ENCODE measurements around the gene ACYP1. TPM values are rescaled to one million over a fixed set of nuclear protein-coding genes. Genes with fewer than 3 reads are reported as not detected.

Gene ACYP1
- total and polyA plus RNA-seq, 2 of the 13 experiments (the other 11 are each of a cell fraction or from before 2014, with no cell fraction given): 9.7 to 22.4 TPM

DNA sequence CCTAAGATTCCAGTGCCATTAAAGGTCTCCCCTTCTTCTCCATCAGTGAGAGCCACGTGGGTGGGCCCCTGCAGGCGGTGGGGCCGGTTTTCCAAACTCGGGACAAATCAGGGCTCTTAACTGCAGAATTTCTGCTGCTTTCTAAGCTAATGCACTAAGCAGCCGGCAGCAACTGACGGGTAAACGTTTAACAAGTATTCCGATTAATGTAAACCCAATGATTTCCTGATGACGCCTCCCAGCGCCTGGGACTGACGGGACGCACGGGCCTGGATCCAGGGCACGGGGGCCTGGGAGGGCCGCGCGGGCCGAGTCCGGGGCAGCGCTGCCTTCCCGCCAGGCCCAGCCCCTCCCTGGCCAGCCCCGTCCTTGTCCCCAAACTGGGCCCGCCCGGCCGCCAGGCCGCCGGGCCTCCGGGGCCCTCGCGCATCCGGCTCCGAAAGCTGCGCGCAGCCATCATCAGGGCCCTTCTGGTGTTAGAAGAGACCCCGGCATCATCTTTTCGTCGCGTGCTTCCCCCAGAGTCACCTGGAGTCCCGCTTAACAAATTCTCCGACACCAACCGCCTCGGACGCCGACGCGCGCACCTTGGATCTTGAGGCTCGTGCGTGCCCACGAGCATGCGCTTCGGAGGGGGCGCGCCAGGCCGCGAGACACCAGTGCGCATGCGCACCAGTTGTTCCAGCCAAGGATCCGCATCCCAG is 12.8 kb downstream of the ACYP1 start, which contains the start of gene MLH3 (continued):
- TF ChIP-seq, protein P1, sequence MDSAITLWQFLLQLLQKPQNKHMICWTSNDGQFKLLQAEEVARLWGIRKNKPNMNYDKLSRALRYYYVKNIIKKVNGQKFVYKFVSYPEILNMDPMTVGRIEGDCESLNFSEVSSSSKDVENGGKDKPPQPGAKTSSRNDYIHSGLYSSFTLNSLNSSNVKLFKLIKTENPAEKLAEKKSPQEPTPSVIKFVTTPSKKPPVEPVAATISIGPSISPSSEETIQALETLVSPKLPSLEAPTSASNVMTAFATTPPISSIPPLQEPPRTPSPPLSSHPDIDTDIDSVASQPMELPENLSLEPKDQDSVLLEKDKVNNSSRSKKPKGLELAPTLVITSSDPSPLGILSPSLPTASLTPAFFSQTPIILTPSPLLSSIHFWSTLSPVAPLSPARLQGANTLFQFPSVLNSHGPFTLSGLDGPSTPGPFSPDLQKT (CRISPR knock-in tag; IDR thresholded peaks at IDR 0.05; ENCODE audit: borderline replicate concordance): peak; percentile 70; the same call in 1 of the 2 replicates
- TF ChIP-seq ZNF550 (CRISPR knock-in tag; IDR thresholded peaks at IDR 0.05; ENCODE audit: borderline replicate concordance) (peak; percentile 90; the same call in 1 of the 2 replicates), TSC22D2 (CRISPR knock-in tag; IDR thresholded peaks at IDR 0.05; ENCODE audit: borderline replicate concordance) (no peak), PHB2 (IDR thresholded peaks at IDR 0.05; ENCODE audit: partially characterized antibody) (no peak), REL (CRISPR knock-in tag; conservative IDR thresholded peaks at IDR 0.05) (no peak), EP300 (IDR thresholded peaks at IDR 0.05; ENCODE audit: low read depth in 2 of 2, low read length in 2 of 2) (peak in 1 of 2 experiments; percentile 31; a peak in 1 of 4 replicates), EP300 (CRISPR knock-in tag; IDR thresholded peaks at IDR 0.05; ENCODE audit: borderline replicate concordance) (no peak), ZNF121 (CRISPR knock-in tag; IDR thresholded peaks at IDR 0.05) (no peak), KMT2A (CRISPR knock-in tag; IDR thresholded peaks at IDR 0.05) (peak; percentile 54; the same call in 1 of the 2 replicates), BRD4 (CRISPR knock-in tag; IDR thresholded peaks at IDR 0.05) (no peak), POLR2G (IDR thresholded peaks at IDR 0.05; ENCODE audit: low read depth, low read length) (peak; percentile 87), RFXAP (CRISPR knock-in tag; IDR thresholded peaks at IDR 0.05; ENCODE audit: borderline replicate concordance) (no peak; the same call in none of the 2 replicates), MZF1 (CRISPR knock-in tag; IDR thresholded peaks at IDR 0.05; ENCODE audit: borderline replicate concordance) (no peak), SRSF1 (optimal IDR thresholded peaks at IDR 0.05; ENCODE audit: low read depth, low read length) (no peak), GFI1 (CRISPR knock-in tag; IDR thresholded peaks at IDR 0.05; ENCODE audit: borderline replicate concordance) (peak; percentile 45; the same call in 1 of the 2 replicates), TBX3 (IDR thresholded peaks at IDR 0.05; ENCODE audit: borderline replicate concordance) (no peak), MEF2D (CRISPR knock-in tag; IDR thresholded peaks at IDR 0.05) (no peak), ZNF136 (CRISPR knock-in tag; IDR thresholded peaks at IDR 0.05; ENCODE audit: low read depth) (no peak)
- TF ChIP-seq, protein P2, sequence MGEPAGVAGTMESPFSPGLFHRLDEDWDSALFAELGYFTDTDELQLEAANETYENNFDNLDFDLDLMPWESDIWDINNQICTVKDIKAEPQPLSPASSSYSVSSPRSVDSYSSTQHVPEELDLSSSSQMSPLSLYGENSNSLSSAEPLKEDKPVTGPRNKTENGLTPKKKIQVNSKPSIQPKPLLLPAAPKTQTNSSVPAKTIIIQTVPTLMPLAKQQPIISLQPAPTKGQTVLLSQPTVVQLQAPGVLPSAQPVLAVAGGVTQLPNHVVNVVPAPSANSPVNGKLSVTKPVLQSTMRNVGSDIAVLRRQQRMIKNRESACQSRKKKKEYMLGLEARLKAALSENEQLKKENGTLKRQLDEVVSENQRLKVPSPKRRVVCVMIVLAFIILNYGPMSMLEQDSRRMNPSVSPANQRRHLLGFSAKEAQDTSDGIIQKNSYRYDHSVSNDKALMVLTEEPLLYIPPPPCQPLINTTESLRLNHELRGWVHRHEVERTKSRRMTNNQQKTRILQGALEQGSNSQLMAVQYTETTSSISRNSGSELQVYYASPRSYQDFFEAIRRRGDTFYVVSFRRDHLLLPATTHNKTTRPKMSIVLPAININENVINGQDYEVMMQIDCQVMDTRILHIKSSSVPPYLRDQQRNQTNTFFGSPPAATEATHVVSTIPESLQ (CRISPR knock-in tag; conservative IDR thresholded peaks at IDR 0.05): no peak
- TF ChIP-seq, protein P3, sequence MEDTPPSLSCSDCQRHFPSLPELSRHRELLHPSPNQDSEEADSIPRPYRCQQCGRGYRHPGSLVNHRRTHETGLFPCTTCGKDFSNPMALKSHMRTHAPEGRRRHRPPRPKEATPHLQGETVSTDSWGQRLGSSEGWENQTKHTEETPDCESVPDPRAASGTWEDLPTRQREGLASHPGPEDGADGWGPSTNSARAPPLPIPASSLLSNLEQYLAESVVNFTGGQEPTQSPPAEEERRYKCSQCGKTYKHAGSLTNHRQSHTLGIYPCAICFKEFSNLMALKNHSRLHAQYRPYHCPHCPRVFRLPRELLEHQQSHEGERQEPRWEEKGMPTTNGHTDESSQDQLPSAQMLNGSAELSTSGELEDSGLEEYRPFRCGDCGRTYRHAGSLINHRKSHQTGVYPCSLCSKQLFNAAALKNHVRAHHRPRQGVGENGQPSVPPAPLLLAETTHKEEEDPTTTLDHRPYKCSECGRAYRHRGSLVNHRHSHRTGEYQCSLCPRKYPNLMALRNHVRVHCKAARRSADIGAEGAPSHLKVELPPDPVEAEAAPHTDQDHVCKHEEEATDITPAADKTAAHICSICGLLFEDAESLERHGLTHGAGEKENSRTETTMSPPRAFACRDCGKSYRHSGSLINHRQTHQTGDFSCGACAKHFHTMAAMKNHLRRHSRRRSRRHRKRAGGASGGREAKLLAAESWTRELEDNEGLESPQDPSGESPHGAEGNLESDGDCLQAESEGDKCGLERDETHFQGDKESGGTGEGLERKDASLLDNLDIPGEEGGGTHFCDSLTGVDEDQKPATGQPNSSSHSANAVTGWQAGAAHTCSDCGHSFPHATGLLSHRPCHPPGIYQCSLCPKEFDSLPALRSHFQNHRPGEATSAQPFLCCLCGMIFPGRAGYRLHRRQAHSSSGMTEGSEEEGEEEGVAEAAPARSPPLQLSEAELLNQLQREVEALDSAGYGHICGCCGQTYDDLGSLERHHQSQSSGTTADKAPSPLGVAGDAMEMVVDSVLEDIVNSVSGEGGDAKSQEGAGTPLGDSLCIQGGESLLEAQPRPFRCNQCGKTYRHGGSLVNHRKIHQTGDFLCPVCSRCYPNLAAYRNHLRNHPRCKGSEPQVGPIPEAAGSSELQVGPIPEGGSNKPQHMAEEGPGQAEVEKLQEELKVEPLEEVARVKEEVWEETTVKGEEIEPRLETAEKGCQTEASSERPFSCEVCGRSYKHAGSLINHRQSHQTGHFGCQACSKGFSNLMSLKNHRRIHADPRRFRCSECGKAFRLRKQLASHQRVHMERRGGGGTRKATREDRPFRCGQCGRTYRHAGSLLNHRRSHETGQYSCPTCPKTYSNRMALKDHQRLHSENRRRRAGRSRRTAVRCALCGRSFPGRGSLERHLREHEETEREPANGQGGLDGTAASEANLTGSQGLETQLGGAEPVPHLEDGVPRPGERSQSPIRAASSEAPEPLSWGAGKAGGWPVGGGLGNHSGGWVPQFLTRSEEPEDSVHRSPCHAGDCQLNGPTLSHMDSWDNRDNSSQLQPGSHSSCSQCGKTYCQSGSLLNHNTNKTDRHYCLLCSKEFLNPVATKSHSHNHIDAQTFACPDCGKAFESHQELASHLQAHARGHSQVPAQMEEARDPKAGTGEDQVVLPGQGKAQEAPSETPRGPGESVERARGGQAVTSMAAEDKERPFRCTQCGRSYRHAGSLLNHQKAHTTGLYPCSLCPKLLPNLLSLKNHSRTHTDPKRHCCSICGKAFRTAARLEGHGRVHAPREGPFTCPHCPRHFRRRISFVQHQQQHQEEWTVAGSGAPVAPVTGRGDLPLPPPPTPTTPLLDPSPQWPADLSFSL (CRISPR knock-in tag; IDR thresholded peaks at IDR 0.05): no peak

All from HepG2 (cell line).